HG02840 (cell line): ENCODE results near the gene GGACT.

ENCODE experiments used
- ATAC-seq: cut with Tn5 transposase; IDR thresholded peaks from one replicate; pipeline ENCODE4 v1.9.1; 2021; ENCODE audit warnings: mild to moderate bottlenecking, moderate library complexity, moderate number of reproducible peaks; ENCODE audit not compliant: unreplicated experiment, low FRiP score

The GGACT gene

DNA sequence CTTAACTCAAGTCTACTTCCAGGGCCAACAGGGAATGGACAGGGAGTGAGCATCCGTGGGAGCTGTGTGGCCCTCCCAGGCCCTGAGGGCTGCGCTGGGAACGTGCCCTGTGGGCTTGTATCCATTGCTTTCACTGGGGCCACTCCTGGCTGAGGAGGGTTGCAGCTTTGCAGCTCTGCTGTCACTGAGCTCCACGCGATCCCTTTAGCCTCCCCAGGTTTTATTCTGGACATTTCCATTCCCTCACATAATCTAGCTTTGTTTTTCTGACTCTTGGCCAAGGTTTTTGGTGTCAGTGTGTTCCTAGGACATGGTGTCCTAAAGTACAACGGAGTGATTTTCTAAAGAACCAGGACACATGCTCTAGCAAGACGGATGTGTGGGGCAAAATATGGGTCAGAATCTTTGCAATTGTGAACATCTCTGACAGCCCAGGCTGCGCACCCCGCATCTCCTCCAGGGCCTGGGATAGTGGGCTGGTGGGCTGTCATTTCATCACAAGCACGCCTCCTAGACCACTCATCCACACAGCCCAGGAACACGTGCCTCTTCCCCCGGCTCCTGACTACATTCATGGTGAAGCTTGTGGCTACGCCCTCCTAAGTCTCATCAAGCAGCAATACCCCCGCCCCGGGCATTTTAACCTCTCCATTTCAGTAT, 28.0 kb downstream of the GGACT start:
- no peak for ATAC-seq

DNA sequence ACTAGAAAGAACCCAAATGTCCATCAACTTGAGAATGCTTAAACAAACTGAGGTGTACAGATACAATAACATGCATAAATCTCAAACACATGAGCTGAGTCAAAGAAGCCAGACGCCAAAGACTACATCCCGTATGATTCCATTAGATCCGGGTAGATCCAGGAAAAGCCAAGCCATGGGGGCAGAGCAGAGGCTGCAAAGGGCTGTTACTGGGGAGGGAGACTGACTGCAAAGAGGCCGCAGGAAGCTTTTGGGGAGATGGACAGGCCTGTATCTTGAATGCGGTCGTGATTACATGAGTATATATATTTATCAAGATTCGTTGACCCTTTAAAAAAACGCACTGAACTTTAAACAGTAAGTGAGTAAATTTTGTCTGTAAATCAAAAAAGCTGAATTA, 28.7 kb downstream of the GGACT start:
- no peak for ATAC-seq

DNA sequence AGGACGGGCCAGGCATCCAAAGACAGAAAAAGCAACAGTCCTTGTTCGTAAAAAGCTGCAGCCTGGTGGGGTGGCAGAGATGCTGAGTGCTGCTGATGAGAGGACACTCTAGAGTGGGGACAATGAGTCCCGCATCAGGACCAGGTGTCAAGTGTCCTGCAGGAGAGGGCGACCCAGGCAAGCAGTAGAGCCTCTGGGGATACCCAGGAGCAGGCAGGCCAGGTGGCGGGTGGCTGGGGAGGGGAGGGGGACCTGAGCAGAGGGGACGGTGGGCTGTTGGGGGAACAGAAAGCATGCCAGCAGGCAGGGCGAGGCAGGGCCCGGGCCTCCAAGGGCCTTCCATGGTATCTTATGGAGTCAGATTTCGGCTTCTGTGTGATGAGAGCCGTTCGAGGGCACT, 35.8 kb downstream of the GGACT start:
- no peak for ATAC-seq

- no peak for ATAC-seq
Measured at GRCh38 chr13:100549316-100549715, 39.3 kb downstream of the GGACT start.

GRCh38 chr13:100547791-100548201, 40.8 kb downstream of the GGACT start:
- no peak for ATAC-seq

- no peak for ATAC-seq
Measured at GRCh38 chr13:100546713-100547405, 41.7 kb downstream of the GGACT start.

- ATAC-seq: no peak
Measured at GRCh38 chr13:100545684-100546061, 42.9 kb downstream of the GGACT start.

GRCh38 chr13:100544866-100545683, 43.5 kb downstream of the GGACT start:
- ATAC-seq: no peak

GRCh38 chr13:100543872-100544602, 44.6 kb downstream of the GGACT start:
- no peak for ATAC-seq

GRCh38 chr13:100542826-100543156, 45.8 kb downstream of the GGACT start:
- ATAC-seq: peak; percentile 68

GRCh38 chr13:100541897-100542825, 46.4 kb downstream of the GGACT start:
- ATAC-seq: no peak

DNA sequence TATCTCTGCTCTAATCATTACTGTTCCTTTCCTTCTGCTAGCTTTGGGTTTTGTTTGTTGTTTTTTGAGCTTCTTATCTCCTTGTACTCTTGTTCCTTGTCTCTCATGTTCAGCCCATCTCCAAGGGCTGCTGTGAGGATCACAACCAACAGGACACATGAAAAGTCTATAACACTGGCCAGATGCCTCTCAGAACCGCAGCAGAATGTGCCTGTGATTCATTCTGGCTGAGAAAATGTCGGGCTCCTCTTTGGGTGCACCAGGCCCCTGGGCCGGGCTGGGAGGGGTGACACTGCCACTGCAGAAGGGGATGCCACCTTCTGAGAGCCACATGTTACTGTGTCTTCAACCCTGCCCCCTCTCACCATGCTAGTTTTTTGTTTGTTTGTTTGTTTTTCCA, 48.0 kb downstream of the GGACT start:
- ATAC-seq: no peak

- ATAC-seq: no peak
Measured at GRCh38 chr13:100537951-100538462, 50.6 kb downstream of the GGACT start.

DNA sequence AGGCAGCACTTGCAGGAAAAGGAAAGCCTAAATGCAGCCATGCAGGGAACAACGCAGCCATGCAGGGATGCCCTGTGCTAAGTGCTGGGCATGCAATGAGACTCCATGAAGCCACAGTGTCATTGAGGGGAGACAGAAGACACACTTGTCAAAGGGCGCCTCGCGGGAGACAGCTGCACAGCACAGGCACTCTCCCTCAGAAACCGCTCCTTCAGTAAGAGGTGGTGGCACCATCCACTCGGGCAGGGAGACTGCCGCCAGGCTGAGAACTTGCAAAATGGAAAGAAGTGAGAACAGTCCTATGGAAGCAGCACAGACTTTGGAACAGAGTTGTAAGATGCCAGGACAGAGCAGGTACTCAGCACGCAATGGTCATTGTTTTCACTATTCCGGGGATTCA, 51.1 kb downstream of the GGACT start:
- ATAC-seq: no peak

- ATAC-seq: no peak
Measured at GRCh38 chr13:100536643-100537180, 51.9 kb downstream of the GGACT start.

DNA sequence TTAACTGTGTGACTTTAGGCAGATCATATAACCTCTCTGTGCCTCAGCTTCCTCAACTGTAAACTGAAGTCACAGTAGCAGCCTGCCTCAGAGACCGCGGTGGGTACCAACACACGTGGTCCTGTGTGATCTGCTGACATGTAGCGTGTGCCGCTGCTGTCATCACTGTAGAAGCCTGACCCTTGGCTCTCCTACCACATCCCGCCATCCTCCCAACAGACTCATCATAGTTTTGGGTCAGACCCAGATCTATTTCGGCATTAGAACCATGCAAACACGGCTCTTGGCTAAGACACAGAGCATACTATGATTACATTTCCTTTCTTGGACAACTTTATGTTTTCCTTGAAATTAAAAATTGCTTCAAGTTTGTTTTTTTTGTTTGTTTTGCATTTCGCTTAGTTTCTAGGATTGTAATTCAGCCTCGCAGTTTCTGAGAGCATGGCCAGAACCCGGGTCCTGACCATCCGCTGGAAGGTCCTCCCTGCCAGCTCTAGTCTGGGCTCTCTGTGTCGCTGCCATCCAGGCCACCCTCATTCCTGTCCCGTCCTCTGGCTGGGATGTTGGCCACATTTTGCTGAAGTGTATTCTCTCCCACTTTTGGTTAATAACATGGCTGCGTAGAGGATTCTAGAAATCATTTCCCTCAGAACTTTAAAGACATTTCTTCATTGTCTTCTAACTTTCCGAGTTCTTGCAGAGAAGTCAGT, 53.0 kb downstream of the GGACT start:
- no peak for ATAC-seq

- no peak for ATAC-seq
Measured at GRCh38 chr13:100534911-100535310, 53.7 kb downstream of the GGACT start.

DNA sequence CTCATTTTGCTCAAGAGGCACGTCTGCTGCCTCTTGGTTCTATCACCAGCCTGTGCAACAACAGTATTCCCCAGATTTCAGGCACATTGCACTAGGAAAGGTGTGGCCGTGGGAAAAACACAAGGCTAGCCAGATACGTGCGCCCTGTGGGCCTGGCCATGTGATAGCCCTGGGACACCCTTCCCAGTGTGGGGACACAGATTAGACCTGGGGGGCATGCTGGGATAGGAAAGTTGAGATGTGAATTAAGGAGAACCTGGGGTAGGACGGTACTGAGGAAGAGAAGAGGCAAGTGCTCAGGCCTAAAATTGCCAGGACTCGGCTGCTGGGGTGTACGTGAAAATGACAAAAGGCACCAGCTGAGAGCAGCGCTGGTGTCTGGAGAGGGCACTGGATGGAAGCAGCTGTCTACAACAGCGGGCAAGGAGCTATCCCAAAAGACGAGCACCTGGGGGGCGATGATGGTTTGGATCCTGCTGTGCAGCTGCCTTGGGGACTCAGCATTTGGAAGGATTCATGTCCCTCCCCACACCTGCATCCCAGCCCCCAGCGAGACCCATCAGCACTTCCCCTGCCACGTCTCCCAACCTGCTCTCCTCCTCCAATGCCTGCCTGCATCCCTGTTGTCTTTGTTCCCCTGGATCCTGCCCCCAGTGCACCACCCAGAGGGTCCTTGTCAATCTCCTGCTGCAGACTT, 54.3 kb downstream of the GGACT start:
- no peak for ATAC-seq
